ENCODE results near the gene GATA5. TPM values are rescaled to one million over a fixed set of nuclear protein-coding genes. Genes with fewer than 3 reads are reported as not detected.
"Not testable (repeated sequence)": the region's sequence is repeated elsewhere in the genome, so short reads cannot be mapped to it uniquely, and the experiment has no call there.

The GATA5 gene
- total RNA-seq, 1 donor from 2014 or later = not detected

DNA sequence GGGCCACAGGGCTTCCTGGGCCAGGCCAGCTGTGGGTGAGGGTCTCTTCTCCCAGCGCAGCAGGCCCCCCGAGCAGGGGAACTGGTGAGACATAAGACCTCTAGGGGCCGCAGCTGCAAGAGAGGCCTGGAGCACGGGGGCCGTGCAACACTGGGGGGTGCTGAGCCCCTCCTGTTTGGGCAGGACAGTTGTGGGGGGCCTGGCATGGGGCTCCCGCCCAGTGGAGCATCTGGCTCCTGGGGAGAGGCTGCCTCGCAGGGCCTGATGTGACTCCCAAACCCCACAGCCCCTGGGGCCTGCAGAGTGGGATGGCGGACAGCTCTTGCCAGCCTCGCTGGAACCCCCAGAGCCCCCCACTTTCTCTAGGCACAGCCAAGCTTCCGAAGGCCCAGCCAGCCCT lies 16.9 kb upstream of the GATA5 start:
- Mint-ChIP-seq H3K36me3 (ENCODE audit: low read depth, unreplicated experiment) (no peaks in the 10 kb centered on the region), H3K27ac (ENCODE audit: unreplicated experiment) (no peak overlapping the region), H3K4me3 (ENCODE audit: unreplicated experiment) (no peak overlapping the region), H3K9me3 (ENCODE audit: unreplicated experiment) (peaks cover 7% of the 10 kb centered on the region), H3K27me3 (ENCODE audit: low read depth, unreplicated experiment) (peaks cover 30% of the 10 kb centered on the region), H3K4me1 (ENCODE audit: low read depth, unreplicated experiment) (no peaks in the 10 kb centered on the region)
- no peak overlapping the region for H3K4me3 ChIP-seq (ENCODE audit: insufficient read depth, low read depth, low read length)
- H2AFZ ChIP-seq (ENCODE audit: low read depth, low read length) = no peak overlapping the region
- peaks cover 20% of the 10 kb centered on the region for H3K27me3 ChIP-seq (ENCODE audit: insufficient read depth, low read length)
- no peak overlapping the region for H3K27ac ChIP-seq (ENCODE audit: low read depth, low read length)
- H3K9ac ChIP-seq (ENCODE audit: low read length) = no peak overlapping the region
- no peaks in the 10 kb centered on the region for H3K9me3 ChIP-seq (ENCODE audit: insufficient read depth, low read depth, low read length)
- H3K4me1 ChIP-seq (ENCODE audit: insufficient read depth, low read length) = no peaks in the 10 kb centered on the region
- H3K36me3 ChIP-seq (ENCODE audit: insufficient read depth, low read length) = no peaks in the 10 kb centered on the region
- FAIRE-seq (no peak), DNase-seq (ENCODE audit: low read depth) (no peak)
- no peaks in the 10 kb centered on the region for H4K20me1 ChIP-seq (ENCODE audit: insufficient read depth, low read length)
- no peak overlapping the region for H3K4me2 ChIP-seq (ENCODE audit: low read length)
- H3K79me2 ChIP-seq (ENCODE audit: insufficient read depth, low read length) = no peaks in the 10 kb centered on the region
- TF ChIP-seq, protein P1, sequence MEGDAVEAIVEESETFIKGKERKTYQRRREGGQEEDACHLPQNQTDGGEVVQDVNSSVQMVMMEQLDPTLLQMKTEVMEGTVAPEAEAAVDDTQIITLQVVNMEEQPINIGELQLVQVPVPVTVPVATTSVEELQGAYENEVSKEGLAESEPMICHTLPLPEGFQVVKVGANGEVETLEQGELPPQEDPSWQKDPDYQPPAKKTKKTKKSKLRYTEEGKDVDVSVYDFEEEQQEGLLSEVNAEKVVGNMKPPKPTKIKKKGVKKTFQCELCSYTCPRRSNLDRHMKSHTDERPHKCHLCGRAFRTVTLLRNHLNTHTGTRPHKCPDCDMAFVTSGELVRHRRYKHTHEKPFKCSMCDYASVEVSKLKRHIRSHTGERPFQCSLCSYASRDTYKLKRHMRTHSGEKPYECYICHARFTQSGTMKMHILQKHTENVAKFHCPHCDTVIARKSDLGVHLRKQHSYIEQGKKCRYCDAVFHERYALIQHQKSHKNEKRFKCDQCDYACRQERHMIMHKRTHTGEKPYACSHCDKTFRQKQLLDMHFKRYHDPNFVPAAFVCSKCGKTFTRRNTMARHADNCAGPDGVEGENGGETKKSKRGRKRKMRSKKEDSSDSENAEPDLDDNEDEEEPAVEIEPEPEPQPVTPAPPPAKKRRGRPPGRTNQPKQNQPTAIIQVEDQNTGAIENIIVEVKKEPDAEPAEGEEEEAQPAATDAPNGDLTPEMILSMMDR (IDR thresholded peaks at IDR 0.05; ENCODE audit: insufficient read depth, low read depth, low read length) = no peak
- no peak for TF ChIP-seq EZH2 (IDR thresholded peaks at IDR 0.05; ENCODE audit: insufficient read depth, low read length)

DNA sequence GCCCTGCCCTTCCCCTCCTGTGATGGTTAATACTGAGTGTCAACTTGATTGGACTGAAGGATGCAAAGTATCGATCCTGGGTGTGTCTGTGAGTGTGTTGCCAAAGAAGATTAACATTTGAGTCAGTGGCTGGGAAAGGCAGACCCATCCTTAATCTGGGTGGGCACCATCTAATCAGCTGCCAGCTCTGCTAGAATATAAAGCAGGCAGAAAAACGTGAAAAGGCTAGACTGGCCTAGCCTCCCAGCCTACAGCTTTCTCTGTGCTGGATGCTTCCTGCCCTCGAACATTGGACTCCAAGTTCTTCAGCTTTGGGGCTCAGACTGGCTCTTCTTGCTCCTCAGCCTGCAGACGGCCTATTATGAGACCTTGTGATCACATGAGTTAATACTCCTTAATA lies 15.0 kb upstream of the GATA5 start:
- not testable (repeated sequence) for H3K9ac ChIP-seq (ENCODE audit: low read length); FAIRE-seq
- H3K27me3 Mint-ChIP-seq (ENCODE audit: low read depth, unreplicated experiment) = peaks cover 39% of the 10 kb centered on the region

DNA sequence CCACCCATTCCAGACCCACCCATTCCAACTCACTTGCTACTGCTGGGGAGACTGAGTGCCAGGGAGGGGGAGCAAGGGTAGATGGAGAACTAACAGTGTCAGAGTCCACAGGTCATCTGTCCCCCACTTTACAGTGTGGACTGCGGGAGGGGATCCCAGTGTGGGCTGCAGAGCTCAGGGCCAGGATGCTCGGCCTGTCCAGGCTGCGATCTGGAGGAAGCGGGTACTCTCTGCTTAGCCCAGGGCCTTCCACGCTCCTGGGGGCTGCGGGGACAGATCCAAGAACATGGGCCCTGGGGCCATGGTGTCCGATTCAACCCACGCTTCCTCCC lies 14.1 kb upstream of the GATA5 start:
- Histone ChIP-seq H3K4me3 (ENCODE audit: insufficient read depth, low read depth, low read length) (no peak overlapping the region), H3K36me3 (ENCODE audit: insufficient read depth, low read length) (no peaks in the 10 kb centered on the region), H3K9me3 (ENCODE audit: insufficient read depth, low read depth, low read length) (no peaks in the 10 kb centered on the region), H4K20me1 (ENCODE audit: insufficient read depth, low read length) (no peaks in the 10 kb centered on the region), H3K4me1 (ENCODE audit: insufficient read depth, low read length) (no peaks in the 10 kb centered on the region), H3K79me2 (ENCODE audit: insufficient read depth, low read length) (no peaks in the 10 kb centered on the region), H3K9ac (ENCODE audit: low read length) (no peak overlapping the region), H3K27me3 (ENCODE audit: insufficient read depth, low read length) (peaks cover 46% of the 10 kb centered on the region), H3K4me2 (ENCODE audit: low read length) (no peak overlapping the region), H3K27ac (ENCODE audit: low read depth, low read length) (no peak overlapping the region), H2AFZ (ENCODE audit: low read depth, low read length) (no peak overlapping the region)
- H3K27ac Mint-ChIP-seq (ENCODE audit: unreplicated experiment) = no peak overlapping the region
- no peak for FAIRE-seq
- no peak overlapping the region for H3K4me3 Mint-ChIP-seq (ENCODE audit: unreplicated experiment)
- H3K9me3 Mint-ChIP-seq (ENCODE audit: unreplicated experiment) = peaks cover 7% of the 10 kb centered on the region
- no peaks in the 10 kb centered on the region for H3K36me3 Mint-ChIP-seq (ENCODE audit: low read depth, unreplicated experiment)
- peaks cover 44% of the 10 kb centered on the region for H3K27me3 Mint-ChIP-seq (ENCODE audit: low read depth, unreplicated experiment)
- DNase-seq (ENCODE audit: low read depth) = no peak
- no peak for TF ChIP-seq EZH2 (IDR thresholded peaks at IDR 0.05; ENCODE audit: insufficient read depth, low read length)
- TF ChIP-seq, protein P1 (IDR thresholded peaks at IDR 0.05; ENCODE audit: insufficient read depth, low read depth, low read length) = no peak
- no peaks in the 10 kb centered on the region for H3K4me1 Mint-ChIP-seq (ENCODE audit: low read depth, unreplicated experiment)

More for the DNA sequence above, 15.0 kb upstream of the GATA5 start:
- H3K27ac Mint-ChIP-seq (ENCODE audit: unreplicated experiment); H3K4me2 ChIP-seq (ENCODE audit: low read length); H3K36me3 Mint-ChIP-seq (ENCODE audit: low read depth, unreplicated experiment); H3K4me3 Mint-ChIP-seq (ENCODE audit: unreplicated experiment); H3K4me1 ChIP-seq (ENCODE audit: insufficient read depth, low read length); H2AFZ ChIP-seq (ENCODE audit: low read depth, low read length); H3K36me3 ChIP-seq (ENCODE audit: insufficient read depth, low read length); H3K9me3 ChIP-seq (ENCODE audit: insufficient read depth, low read depth, low read length); H3K27ac ChIP-seq (ENCODE audit: low read depth, low read length); H3K9me3 Mint-ChIP-seq (ENCODE audit: unreplicated experiment); H3K4me3 ChIP-seq (ENCODE audit: insufficient read depth, low read depth, low read length); DNase-seq (ENCODE audit: low read depth); H4K20me1 ChIP-seq (ENCODE audit: insufficient read depth, low read length); H3K4me1 Mint-ChIP-seq (ENCODE audit: low read depth, unreplicated experiment); H3K79me2 ChIP-seq (ENCODE audit: insufficient read depth, low read length): not testable (repeated sequence)
- peaks cover 37% of the 10 kb centered on the region for H3K27me3 ChIP-seq (ENCODE audit: insufficient read depth, low read length)
